Measurements from ENCODE around the gene FLNC.

FLNC gene

DNA sequence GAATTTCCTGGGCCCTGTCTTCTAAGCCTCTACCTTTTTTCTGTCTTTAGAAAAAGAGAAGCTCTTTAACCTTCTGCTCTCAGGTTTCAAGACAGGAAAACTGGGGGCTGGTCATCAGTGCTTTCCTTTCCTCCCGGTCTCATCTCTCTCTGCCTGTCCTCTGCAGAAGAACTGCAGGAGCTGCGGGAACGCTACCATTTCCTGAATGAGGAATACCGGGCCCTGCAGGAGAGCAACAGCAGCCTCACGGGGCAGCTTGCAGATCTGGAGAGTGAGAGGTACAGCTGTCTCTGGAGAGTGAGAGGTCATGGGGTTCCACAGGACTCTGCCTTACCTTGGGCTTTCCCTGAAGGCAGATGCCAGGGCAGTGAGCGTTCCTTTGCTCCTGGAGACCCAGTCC lies 25.7 kb upstream of the FLNC start:
- H3K27me3 ChIP-seq (ENCODE audit: low read length), result no peaks in the 10 kb centered on the region
- no peak overlapping the region for H2AFZ ChIP-seq (ENCODE audit: low read depth, low read length, severe bottlenecking)
- no peaks in the 10 kb centered on the region for H4K20me1 ChIP-seq (ENCODE audit: low read depth, low read length)
- H3K4me3 ChIP-seq (ENCODE audit: insufficient read depth, low read length, poor library complexity, severe bottlenecking), result no peak overlapping the region
- no peaks in the 10 kb centered on the region for H3K9me2 ChIP-seq (replicated peaks; ENCODE audit: insufficient read depth, low read length)
- no peaks in the 10 kb centered on the region for H3K36me3 ChIP-seq (ENCODE audit: low read length)
- H3K9me3 ChIP-seq (ENCODE audit: insufficient read depth, low read length), result no peaks in the 10 kb centered on the region
- H3K9ac ChIP-seq (ENCODE audit: low read length), result no peak overlapping the region
- no peak for TF ChIP-seq EZH2phosphoT487 (conservative IDR thresholded peaks at IDR 0.05; ENCODE audit: low read length)
- TF ChIP-seq, protein P1, sequence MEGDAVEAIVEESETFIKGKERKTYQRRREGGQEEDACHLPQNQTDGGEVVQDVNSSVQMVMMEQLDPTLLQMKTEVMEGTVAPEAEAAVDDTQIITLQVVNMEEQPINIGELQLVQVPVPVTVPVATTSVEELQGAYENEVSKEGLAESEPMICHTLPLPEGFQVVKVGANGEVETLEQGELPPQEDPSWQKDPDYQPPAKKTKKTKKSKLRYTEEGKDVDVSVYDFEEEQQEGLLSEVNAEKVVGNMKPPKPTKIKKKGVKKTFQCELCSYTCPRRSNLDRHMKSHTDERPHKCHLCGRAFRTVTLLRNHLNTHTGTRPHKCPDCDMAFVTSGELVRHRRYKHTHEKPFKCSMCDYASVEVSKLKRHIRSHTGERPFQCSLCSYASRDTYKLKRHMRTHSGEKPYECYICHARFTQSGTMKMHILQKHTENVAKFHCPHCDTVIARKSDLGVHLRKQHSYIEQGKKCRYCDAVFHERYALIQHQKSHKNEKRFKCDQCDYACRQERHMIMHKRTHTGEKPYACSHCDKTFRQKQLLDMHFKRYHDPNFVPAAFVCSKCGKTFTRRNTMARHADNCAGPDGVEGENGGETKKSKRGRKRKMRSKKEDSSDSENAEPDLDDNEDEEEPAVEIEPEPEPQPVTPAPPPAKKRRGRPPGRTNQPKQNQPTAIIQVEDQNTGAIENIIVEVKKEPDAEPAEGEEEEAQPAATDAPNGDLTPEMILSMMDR (IDR thresholded peaks at IDR 0.05; ENCODE audit: insufficient read depth, low read length, poor library complexity, severe bottlenecking), result no peak
- H3K4me2 ChIP-seq (ENCODE audit: low read depth, low read length, poor library complexity, severe bottlenecking), result no peak overlapping the region
- H3F3A ChIP-seq (ENCODE audit: insufficient read depth), result no peaks in the 10 kb centered on the region
- H3K27ac ChIP-seq (ENCODE audit: low read depth, low read length), result no peak overlapping the region
- H3K79me2 ChIP-seq (ENCODE audit: insufficient read depth, low read length), result no peaks in the 10 kb centered on the region

DNA sequence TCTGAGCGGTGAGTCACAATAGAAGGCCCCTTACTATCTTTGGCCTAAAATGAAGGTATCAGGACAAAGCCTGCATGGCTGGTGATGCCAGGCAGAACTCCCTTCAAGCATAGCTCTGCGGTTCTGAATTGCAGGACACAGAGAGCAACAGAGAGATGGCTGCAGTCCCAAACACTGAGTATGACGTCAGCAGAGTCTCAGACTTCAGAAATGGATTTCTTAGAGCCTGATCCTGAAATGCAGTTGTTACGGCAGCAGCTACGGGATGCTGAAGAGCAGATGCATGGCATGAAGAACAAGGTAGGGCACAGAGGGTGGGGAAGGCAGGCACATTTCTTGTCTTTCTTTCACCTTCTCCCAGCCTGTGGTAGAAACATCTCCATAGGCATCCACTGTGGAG lies 25.0 kb upstream of the FLNC start:
- H3K79me2 ChIP-seq (ENCODE audit: insufficient read depth, low read length), result no peaks in the 10 kb centered on the region
- no peaks in the 10 kb centered on the region for H3K9me2 ChIP-seq (replicated peaks; ENCODE audit: insufficient read depth, low read length)
- no peak overlapping the region for H3K4me2 ChIP-seq (ENCODE audit: low read depth, low read length, poor library complexity, severe bottlenecking)
- H3K4me3 ChIP-seq (ENCODE audit: insufficient read depth, low read length, poor library complexity, severe bottlenecking), result no peak overlapping the region
- no peaks in the 10 kb centered on the region for H4K20me1 ChIP-seq (ENCODE audit: low read depth, low read length)
- no peak overlapping the region for H3K27ac ChIP-seq (ENCODE audit: low read depth, low read length)
- H2AFZ ChIP-seq (ENCODE audit: low read depth, low read length, severe bottlenecking), result no peak overlapping the region
- H3F3A ChIP-seq (ENCODE audit: insufficient read depth), result no peaks in the 10 kb centered on the region
- no peaks in the 10 kb centered on the region for H3K36me3 ChIP-seq (ENCODE audit: low read length)
- no peaks in the 10 kb centered on the region for H3K27me3 ChIP-seq (ENCODE audit: low read length)
- H3K9ac ChIP-seq (ENCODE audit: low read length), result no peak overlapping the region
- H3K9me3 ChIP-seq (ENCODE audit: insufficient read depth, low read length), result no peaks in the 10 kb centered on the region
- no peak for TF ChIP-seq EZH2phosphoT487 (conservative IDR thresholded peaks at IDR 0.05; ENCODE audit: low read length)
- TF ChIP-seq, protein P1 (IDR thresholded peaks at IDR 0.05; ENCODE audit: insufficient read depth, low read length, poor library complexity, severe bottlenecking), result no peak

DNA sequence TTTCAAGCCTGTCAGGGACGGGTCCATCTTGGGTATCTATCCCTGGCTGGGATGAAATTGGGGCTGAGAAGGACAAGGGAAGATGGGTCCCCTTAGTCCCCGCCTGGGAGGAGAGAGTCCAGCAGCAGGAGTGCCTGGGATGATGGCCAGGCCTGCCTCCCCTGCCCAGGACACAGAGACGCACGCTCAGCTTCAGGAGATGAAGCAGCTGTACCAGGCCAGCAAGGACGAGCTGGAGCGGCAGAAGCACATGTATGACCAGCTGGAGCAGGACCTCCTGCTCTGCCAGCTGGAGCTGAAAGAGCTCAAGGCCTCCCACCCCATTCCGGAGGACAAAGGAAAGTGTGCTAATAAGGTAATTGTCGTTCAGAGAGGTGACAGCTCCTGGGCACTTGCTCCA lies 23.0 kb upstream of the FLNC start:
- H3K9me2 ChIP-seq (replicated peaks; ENCODE audit: insufficient read depth, low read length), result no peaks in the 10 kb centered on the region
- TF ChIP-seq EZH2phosphoT487 (conservative IDR thresholded peaks at IDR 0.05; ENCODE audit: low read length), result no peak
- TF ChIP-seq, protein P1 (IDR thresholded peaks at IDR 0.05; ENCODE audit: insufficient read depth, low read length, poor library complexity, severe bottlenecking), result no peak
- no peaks in the 10 kb centered on the region for H3K36me3 ChIP-seq (ENCODE audit: low read length)
- H3K79me2 ChIP-seq (ENCODE audit: insufficient read depth, low read length), result no peaks in the 10 kb centered on the region
- H3K27me3 ChIP-seq (ENCODE audit: low read length), result no peaks in the 10 kb centered on the region
- H3K4me2 ChIP-seq (ENCODE audit: low read depth, low read length, poor library complexity, severe bottlenecking), result no peak overlapping the region
- H4K20me1 ChIP-seq (ENCODE audit: low read depth, low read length), result no peaks in the 10 kb centered on the region
- H3K9ac ChIP-seq (ENCODE audit: low read length), result no peak overlapping the region
- H3F3A ChIP-seq (ENCODE audit: insufficient read depth), result no peaks in the 10 kb centered on the region
- no peak overlapping the region for H3K4me3 ChIP-seq (ENCODE audit: insufficient read depth, low read length, poor library complexity, severe bottlenecking)
- H3K27ac ChIP-seq (ENCODE audit: low read depth, low read length), result no peak overlapping the region
- no peak overlapping the region for H2AFZ ChIP-seq (ENCODE audit: low read depth, low read length, severe bottlenecking)
- no peaks in the 10 kb centered on the region for H3K9me3 ChIP-seq (ENCODE audit: insufficient read depth, low read length)

All from SU-DHL-6 (cell line).